Mammary epithelial cell (primary cell): ENCODE data around the gene SNX8.

Experiments
- CTCF ChIP-seq, 2 donors: IDR thresholded peaks in 1 of 2; conservative IDR thresholded peaks in 1 of 2; 2 replicates each; pipeline ENCODE4 v1.5.1; 2011 to 2012; ENCODE audit warnings: inconsistent platforms in 2 of 2, low read length in 2 of 2, mild to moderate bottlenecking in 2 of 2, control low read depth in 1 of 2, low read depth in 1 of 2; ENCODE audit not compliant: insufficient read depth in 1 of 2; ENCODE audit errors: extremely low read depth in 1 of 2
- EZH2 ChIP-seq: IDR thresholded peaks from 2 replicates; pipeline ENCODE4 v1.6.1; 2012; ENCODE audit warnings: low read length, inconsistent platforms, borderline replicate concordance

DNA sequence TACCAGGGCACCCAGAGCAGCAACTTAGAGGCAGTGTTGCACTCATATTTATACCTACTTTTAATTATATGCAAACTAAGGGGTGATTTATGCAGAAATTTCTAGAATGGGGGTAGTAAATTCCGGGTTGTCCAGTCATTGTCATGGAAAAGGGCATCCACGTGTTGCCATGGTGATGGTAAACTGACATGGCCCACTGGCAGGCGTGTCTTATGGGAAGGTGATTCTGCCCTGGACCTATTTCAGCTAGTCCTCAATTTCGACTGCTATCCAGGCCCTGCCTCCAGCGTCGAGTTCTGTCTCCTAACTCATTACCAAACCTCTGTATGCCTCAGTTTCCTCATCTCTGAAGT is 12.8 kb downstream of the SNX8 start:
- no peak for TF ChIP-seq CTCF (conservative IDR thresholded peaks at IDR 0.05 in 1 of 2, IDR thresholded peaks at IDR 0.05 in 1 of 2; ENCODE audit: extremely low read depth in 1 of 2, insufficient read depth in 1 of 2, low read depth in 1 of 2, low read length in 2 of 2)
- TF ChIP-seq EZH2 = no peak
